A172 (cell line): ENCODE data around the gene KLK2. TPM values are rescaled to one million over a fixed set of nuclear protein-coding genes. Genes with fewer than 3 reads are reported as not detected.

Source experiments
- DNase-seq: peaks from one replicate; pipeline ENCODE4 v3.0.0-alpha.2; 2015; ENCODE audit warnings: low spot score
- total RNA-seq: library from RNA; depleted of rRNA; stranded (reverse); fragments of >200 nt; shearing (Covaris generic); gene quantifications from 2 replicates; pipeline ENCODE4 v1.2.3, GENCODE V29; 2014; rRNA removed

KLK2 gene
- total RNA-seq, 1 experiment from 2014 or later, result not detected

DNA sequence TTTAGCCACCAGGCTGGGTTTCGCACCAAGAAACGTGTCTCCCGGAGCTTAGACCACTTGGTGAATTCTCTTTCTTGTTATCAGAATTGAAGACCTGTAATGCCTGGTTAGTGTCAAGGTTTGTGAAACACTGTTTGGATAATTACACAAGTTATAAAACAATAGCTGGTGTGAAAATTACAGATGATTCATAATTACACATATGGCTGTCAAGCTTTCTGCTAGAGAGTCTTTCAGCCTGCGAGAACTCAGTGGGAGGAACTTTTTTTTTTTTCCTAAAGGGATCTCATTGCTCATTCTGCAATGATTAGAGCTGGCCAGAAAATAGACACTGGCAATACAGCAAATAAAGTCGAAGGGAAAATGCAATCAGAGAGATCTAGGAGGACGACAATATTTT is 51.3 kb downstream of the KLK2 start:
- no peak for DNase-seq

GRCh38 chr19:50925734-50926133 is 52.5 kb downstream of the KLK2 start:
- peak; percentile 20 for DNase-seq

DNA sequence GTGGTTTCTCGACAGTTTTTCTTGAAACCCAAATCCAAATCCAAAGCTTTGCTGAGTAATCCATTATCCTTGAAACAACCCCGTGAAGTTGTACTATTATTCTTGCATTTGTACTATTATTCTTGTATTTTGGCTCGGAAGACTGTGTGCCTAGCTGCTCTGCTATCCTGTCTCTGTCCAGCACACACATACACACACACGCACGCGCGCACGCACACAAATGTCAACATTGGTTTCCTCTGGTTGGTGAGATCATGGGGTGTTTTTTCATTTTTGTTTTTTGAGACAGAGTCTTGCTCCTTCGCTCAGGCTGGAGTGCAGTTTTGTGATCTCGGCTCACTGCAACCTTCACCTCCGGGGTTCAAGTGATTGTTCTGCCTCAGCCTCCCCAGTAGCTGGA is 52.9 kb downstream of the KLK2 start:
- DNase-seq, result no peak

DNA sequence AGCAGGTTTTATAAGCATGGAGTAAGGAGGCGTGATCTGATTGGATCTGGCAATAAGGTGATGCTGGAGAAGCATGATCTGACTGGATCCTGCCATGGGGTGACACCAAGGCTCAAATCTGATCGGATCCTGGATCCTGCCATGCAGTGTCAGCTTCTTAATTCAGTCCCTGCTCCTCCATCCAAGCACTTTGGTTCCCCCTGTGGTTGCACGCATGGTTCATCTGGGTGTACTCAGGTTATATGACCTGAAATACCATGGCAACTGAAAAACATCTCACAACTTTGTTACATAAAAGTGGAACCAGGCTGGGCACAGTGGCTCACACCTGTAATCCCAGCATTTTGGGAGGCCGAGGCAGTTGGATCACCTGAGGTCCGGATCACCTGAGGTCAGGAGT is 55.6 kb downstream of the KLK2 start:
- no peak for DNase-seq

Other genes with a start within 250 kb of the KLK2 start
- 1.9 and 2.2 TPM in 2 replicates for gene SYT3, start 233.6 kb upstream of the KLK2 start, total RNA-seq
- gene C19orf81, start 224.0 kb upstream of the KLK2 start, total RNA-seq, result 2.1 TPM in 1 of 2 replicates, not detected in the other
- gene SHANK1, start 153.6 kb upstream of the KLK2 start, total RNA-seq, result 0.40 and 0.48 TPM in 2 replicates
- gene CLEC11A, start 150.1 kb upstream of the KLK2 start, total RNA-seq, result 4.8 and 7.9 TPM in 2 replicates
- not detected in 2 replicates for gene GPR32, start 103.0 kb upstream of the KLK2 start, total RNA-seq
- not detected in 2 replicates for gene ACP4, start 83.0 kb upstream of the KLK2 start, total RNA-seq
- not detected in 2 replicates for gene KLK1, start 49.7 kb upstream of the KLK2 start, total RNA-seq
- not detected in 2 replicates for gene KLK15, start 39.9 kb upstream of the KLK2 start, total RNA-seq
- gene KLK3, start 18.5 kb upstream of the KLK2 start, total RNA-seq, result not detected in 2 replicates
- gene KLK4, start 38.0 kb downstream of the KLK2 start, total RNA-seq, result not detected in 2 replicates
- not detected in 2 replicates for gene KLK5, start 79.6 kb downstream of the KLK2 start, total RNA-seq
- gene KLK6, start 96.2 kb downstream of the KLK2 start, total RNA-seq, result 0.07 and 0.12 TPM in 2 replicates
- gene KLK7, start 110.5 kb downstream of the KLK2 start, total RNA-seq, result not detected in 2 replicates
- not detected in 2 replicates for gene KLK8, start 128.2 kb downstream of the KLK2 start, total RNA-seq
- gene KLK10, start 146.3 kb downstream of the KLK2 start, total RNA-seq, result not detected in 2 replicates
- not detected in 2 replicates for gene KLK11, start 153.2 kb downstream of the KLK2 start, total RNA-seq
- gene KLK12, start 161.6 kb downstream of the KLK2 start, total RNA-seq, result not detected in 2 replicates
- gene KLK13, start 191.7 kb downstream of the KLK2 start, total RNA-seq, result not detected in 2 replicates
- not detected in 2 replicates for gene KLK14, start 209.4 kb downstream of the KLK2 start, total RNA-seq
- 4.3 and 8.6 TPM in 2 replicates for gene CTU1, start 235.0 kb downstream of the KLK2 start, total RNA-seq